ENCODE results near the gene AP1M1. TPM values are rescaled to one million over a fixed set of nuclear protein-coding genes. Genes with fewer than 3 reads are reported as not detected.

Gene AP1M1
- total RNA-seq, 6 experiments from 2014 or later: 83.1 to 97.6 (median 93.3) TPM

DNA sequence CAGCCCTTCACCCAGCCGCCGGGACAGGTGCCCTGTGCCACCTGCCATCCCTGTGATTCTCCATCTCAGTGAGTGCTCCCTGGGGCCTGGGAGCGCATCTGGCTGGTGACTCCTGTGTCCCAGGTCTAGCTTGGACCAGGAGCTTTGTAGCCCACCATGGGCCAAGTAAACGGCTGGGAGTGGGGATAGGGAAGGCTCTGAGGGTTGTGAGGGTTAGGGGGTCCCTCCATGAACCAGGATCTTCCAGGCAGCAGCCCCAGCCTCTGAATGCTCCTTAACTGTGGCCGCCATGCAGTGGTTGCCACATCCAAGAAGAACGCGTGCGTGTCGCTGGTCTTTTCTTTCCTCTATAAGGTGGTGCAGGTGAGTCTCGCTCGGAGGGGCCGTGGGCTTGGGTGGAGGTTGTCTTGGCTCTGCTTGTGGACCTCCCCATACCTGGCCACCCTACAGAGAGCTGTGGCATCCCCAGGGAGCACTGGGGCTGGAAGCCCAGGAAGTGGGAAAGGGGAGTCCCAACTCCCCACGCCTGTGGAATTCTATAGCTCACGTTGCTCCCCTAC lies 8.4 kb downstream of the AP1M1 start:
- DNase-seq: no peak
- H3K36me3 Mint-ChIP-seq (ENCODE audit: low read depth): peaks cover 54% of the 10 kb centered on the region
- no peaks in the 10 kb centered on the region for H3K9me3 Mint-ChIP-seq
- no peak overlapping the region for H3K4me3 Mint-ChIP-seq
- H3K4me1 Mint-ChIP-seq (ENCODE audit: low read depth): peaks cover 8% of the 10 kb centered on the region
- no peak for TF ChIP-seq CTCF (IDR thresholded peaks at IDR 0.05)
- no peak overlapping the region for H3K27ac Mint-ChIP-seq
- peaks cover 4% of the 10 kb centered on the region for H3K27me3 Mint-ChIP-seq (ENCODE audit: insufficient read depth)

DNA sequence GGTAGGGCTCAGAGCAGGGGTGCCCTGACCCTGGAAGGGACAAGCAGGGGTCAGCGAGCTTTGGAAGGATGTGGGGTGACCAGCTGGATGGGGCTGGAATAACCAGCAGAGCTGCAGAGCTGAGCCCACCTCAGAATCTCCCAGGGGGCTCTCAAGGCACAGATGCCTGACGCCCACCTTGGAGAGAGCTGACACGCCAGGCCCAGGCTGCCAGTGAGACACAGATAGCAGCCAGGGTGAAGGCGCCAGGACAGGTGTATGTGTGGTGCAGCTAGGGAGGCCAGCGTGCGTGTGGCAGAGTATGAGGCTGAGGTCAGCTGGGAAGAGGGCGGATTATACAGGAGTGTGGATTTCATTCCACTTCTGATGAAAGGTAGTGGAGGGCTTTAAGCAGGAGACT lies 8.9 kb downstream of the AP1M1 start:
- H3K27ac Mint-ChIP-seq: peak overlapping the region; percentile 28
- peaks cover 4% of the 10 kb centered on the region; the same call in 1 of the 2 replicates for H3K9me3 Mint-ChIP-seq
- peaks cover 54% of the 10 kb centered on the region for H3K36me3 Mint-ChIP-seq (ENCODE audit: low read depth)
- H3K4me3 Mint-ChIP-seq: no peak overlapping the region
- TF ChIP-seq CTCF (IDR thresholded peaks at IDR 0.05): no peak
- peaks cover 4% of the 10 kb centered on the region for H3K27me3 Mint-ChIP-seq (ENCODE audit: insufficient read depth)
- peaks cover 7% of the 10 kb centered on the region for H3K4me1 Mint-ChIP-seq (ENCODE audit: low read depth)
- no peak for DNase-seq

DNA sequence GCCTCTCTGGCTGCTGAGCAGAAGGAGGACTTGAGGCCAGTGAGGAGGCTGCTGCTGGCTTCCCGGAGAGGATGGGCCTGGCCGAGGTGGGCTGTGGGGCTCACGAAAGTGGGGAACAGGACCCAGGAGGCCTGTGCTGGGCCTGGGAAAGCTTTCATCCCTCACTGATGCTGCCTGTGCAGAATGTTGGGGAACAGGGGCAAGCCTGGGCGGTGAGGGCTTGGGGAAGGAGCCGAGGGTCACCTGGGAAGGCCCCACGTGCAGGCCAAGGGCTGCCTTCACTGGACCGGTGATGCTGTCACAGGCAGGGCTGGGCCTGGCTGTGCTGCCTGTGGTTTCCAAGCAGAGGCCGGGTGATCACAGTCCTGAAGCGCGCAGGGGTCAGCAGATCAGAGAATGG lies 9.4 kb downstream of the AP1M1 start:
- Mint-ChIP-seq H3K27ac (peak overlapping the region; percentile 28), H3K4me1 (ENCODE audit: low read depth) (peaks cover 7% of the 10 kb centered on the region)

DNA sequence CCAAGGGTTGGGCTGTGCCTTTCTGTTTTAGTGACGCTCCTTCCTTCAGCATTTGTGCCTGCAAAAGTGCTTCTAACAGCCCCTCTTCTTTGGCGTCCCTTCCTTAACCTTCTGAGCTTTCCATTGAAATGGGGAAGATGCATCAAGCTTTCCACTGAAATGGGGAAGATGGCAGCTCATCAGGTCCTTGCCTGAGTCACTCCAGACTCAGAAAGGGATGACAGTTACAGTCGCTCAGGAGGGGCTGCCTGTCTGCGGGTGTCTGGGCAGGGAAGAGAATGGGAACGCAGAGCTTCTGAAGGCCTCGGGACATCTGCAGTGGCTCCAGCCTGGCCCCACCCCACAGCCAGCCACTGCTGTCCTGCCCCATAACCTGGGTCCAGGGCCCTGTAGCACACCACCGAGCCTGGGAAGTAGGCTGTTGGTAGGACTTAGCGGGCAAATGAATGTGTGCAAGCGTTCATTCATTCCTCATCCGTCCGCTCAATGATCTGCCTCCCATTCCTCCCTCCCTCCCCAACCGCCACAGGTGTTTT lies 9.8 kb downstream of the AP1M1 start:
- Mint-ChIP-seq H3K4me1 (ENCODE audit: low read depth) (peaks cover 7% of the 10 kb centered on the region), H3K36me3 (ENCODE audit: low read depth) (peaks cover 58% of the 10 kb centered on the region), H3K4me3 (no peak overlapping the region), H3K27ac (no peak overlapping the region), H3K9me3 (peaks cover 8% of the 10 kb centered on the region), H3K27me3 (ENCODE audit: insufficient read depth) (peaks cover 2% of the 10 kb centered on the region)
- no peak for DNase-seq
- no peak for TF ChIP-seq CTCF (IDR thresholded peaks at IDR 0.05)

More for the DNA sequence above, 9.4 kb downstream of the AP1M1 start:
- no peak overlapping the region for H3K4me3 Mint-ChIP-seq
- no peak for DNase-seq
- H3K27me3 Mint-ChIP-seq (ENCODE audit: insufficient read depth): peaks cover 2% of the 10 kb centered on the region
- peaks cover 8% of the 10 kb centered on the region for H3K9me3 Mint-ChIP-seq
- no peak for TF ChIP-seq CTCF (IDR thresholded peaks at IDR 0.05)
- peaks cover 57% of the 10 kb centered on the region for H3K36me3 Mint-ChIP-seq (ENCODE audit: low read depth)

DNA sequence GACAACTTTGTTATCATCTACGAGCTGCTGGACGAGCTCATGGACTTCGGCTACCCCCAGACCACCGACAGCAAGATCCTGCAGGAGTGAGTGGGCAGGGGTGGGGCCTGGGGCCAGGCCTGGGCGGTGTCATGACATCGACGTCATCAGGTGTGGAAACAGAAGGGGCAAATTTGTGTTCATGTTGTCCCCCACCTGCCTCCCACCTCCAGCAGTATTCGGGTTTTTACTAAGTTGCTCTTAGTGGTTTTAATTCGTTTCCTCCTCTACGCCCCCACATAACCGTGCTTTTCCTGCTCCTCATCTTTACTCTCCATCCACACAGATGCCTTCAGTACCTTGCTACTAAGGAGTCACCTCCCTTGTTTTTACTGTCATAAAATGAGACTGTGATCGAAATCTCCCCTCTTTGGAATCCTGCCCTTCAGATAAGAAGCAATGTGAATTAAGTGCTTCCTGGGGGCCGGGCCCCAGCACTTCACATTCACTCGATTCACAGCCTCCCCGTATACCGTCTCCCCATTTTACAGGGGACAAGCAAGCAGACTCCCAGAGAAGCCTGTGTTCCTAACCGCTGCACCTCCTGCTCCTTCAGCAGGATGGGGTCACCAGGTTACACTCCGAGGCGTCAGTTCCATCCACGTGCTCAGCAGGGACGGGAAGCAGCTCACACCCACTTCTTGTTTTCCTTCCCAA lies 10.5 kb downstream of the AP1M1 start:
- H3K36me3 Mint-ChIP-seq (ENCODE audit: low read depth): peaks cover 58% of the 10 kb centered on the region
- H3K9me3 Mint-ChIP-seq: peaks cover 8% of the 10 kb centered on the region
- peak overlapping the region; percentile 40; the same call in 1 of the 2 replicates for H3K27ac Mint-ChIP-seq
- no peak overlapping the region for H3K4me3 Mint-ChIP-seq
- H3K27me3 Mint-ChIP-seq (ENCODE audit: insufficient read depth): peaks cover 2% of the 10 kb centered on the region
- no peak for TF ChIP-seq CTCF (IDR thresholded peaks at IDR 0.05)
- peaks cover 10% of the 10 kb centered on the region; the same call in 1 of the 2 replicates for H3K4me1 Mint-ChIP-seq (ENCODE audit: low read depth)
- DNase-seq: no peak

Measured in HFFc6 (cell line).